BJ (cell line): ENCODE data around the gene CABP7. TPM values are rescaled to one million over a fixed set of nuclear protein-coding genes. Genes with fewer than 3 reads are reported as not detected.

ENCODE experiments used
- CTCF ChIA-PET: fragments of 350-600 bp; formaldehyde crosslinking; extraction: SDS; loops from one replicate; lab custom pipeline; 2021; ENCODE audit warnings: antibody characterized with exemption, inconsistent platforms; lab: Yijun Ruan, JAX
- POLR2A ChIA-PET: fragments of 300-600 bp; sonication (Branson Sonifier 250); formaldehyde crosslinking; extraction: SDS; loops from one replicate; lab custom pipeline; 2021; ENCODE audit warnings: antibody characterized with exemption; lab: Charles Lee
- DNase-seq: peaks from one replicate; pipeline ENCODE4 v3.0.0-alpha.2; 2011; ENCODE audit warnings: low read depth
- H3K27me3 ChIP-seq: 2 replicates; pipeline ENCODE4 v1.6.0; 2011; ENCODE audit warnings: low read length; ENCODE audit not compliant: control insufficient read depth, insufficient read depth
- H3K36me3 ChIP-seq: 2 replicates; pipeline ENCODE4 v1.5.1; 2011; ENCODE audit warnings: low read length; ENCODE audit not compliant: control insufficient read depth, insufficient read depth
- H3K4me3 ChIP-seq: 2 replicates; pipeline ENCODE4 v1.5.1; 2011; ENCODE audit warnings: low read depth, mild to moderate bottlenecking, control low read depth, low read length
- CTCF ChIP-seq: IDR thresholded peaks from 2 replicates; pipeline ENCODE4 v1.5.1; 2011; ENCODE audit warnings: low read depth, mild to moderate bottlenecking, control low read depth, inconsistent platforms, low read length, moderate library complexity; ENCODE audit not compliant: insufficient read depth
- polyA plus RNA-seq: library from polyadenylated mRNA; depleted of rRNA; stranded (reverse); fragments of >200 nt; gene quantifications from 2 replicates; pipeline ENCODE4 v1.2.3, GENCODE V29; 2011

Gene CABP7
- polyA plus RNA-seq, 1 experiment: 0.02 TPM

GRCh38 chr22:29691636-29692326, 28.0 kb upstream of the CABP7 start:
- TF ChIP-seq CTCF: no peak
- CTCF ChIA-PET: interaction anchor here (1.0 to 1.4 kb wide), 2 partner anchors 30 to 313 kb away, joined by 4 read pairs; no protein-coding TSS in a partner anchor
- no peak overlapping the region for H3K4me3 ChIP-seq
- no peak for DNase-seq
- peaks cover 21% of the 10 kb centered on the region for H3K36me3 ChIP-seq
- POLR2A ChIA-PET: no interaction called here
- H3K27me3 ChIP-seq: no peaks in the 10 kb centered on the region

GRCh38 chr22:29692327-29692640, 27.5 kb upstream of the CABP7 start:
- no peak overlapping the region for H3K4me3 ChIP-seq
- peaks cover 22% of the 10 kb centered on the region for H3K36me3 ChIP-seq
- DNase-seq: no peak
- ChIA-PET CTCF (interaction anchor here (1.0 to 1.4 kb wide), 3 partner anchors 9 to 313 kb away, joined by 3 to 4 read pairs (median 4); no protein-coding TSS in a partner anchor), POLR2A (no interaction called here)
- no peaks in the 10 kb centered on the region for H3K27me3 ChIP-seq
- TF ChIP-seq CTCF: no peak

- CTCF ChIA-PET: interaction anchor here (0.5 to 1.5 kb wide), 3 partner anchors 8 to 312 kb away, joined by 3 to 4 read pairs (median 3); no protein-coding TSS in a partner anchor
- no peak for TF ChIP-seq CTCF
- POLR2A ChIA-PET: no interaction called here
- Histone ChIP-seq H3K27me3 (no peaks in the 10 kb centered on the region), H3K36me3 (peaks cover 23% of the 10 kb centered on the region), H3K4me3 (no peak overlapping the region)
- no peak for DNase-seq
These were observed 26.6 kb upstream of the CABP7 start for GRCh38 chr22:29693161-29693560.

GRCh38 chr22:29693671-29694070, 26.1 kb upstream of the CABP7 start:
- Histone ChIP-seq H3K36me3 (peaks cover 26% of the 10 kb centered on the region), H3K27me3 (no peaks in the 10 kb centered on the region), H3K4me3 (no peak overlapping the region)
- no peak for DNase-seq
- no peak for TF ChIP-seq CTCF
- POLR2A ChIA-PET: no interaction called here
- CTCF ChIA-PET: interaction anchor here (0.5 to 1.5 kb wide), 3 partner anchors 8 to 311 kb away, joined by 3 to 4 read pairs (median 3); no protein-coding TSS in a partner anchor

- no peak for DNase-seq
- CTCF ChIA-PET: no interaction called here
- no peak overlapping the region for H3K4me3 ChIP-seq
These were observed 24.5 kb upstream of the CABP7 start for GRCh38 chr22:29695129-29695926.

More at GRCh38 chr22:29695129-29695926, 24.5 kb upstream of the CABP7 start:
- no peak for TF ChIP-seq CTCF
- POLR2A ChIA-PET: no interaction called here
- H3K36me3 ChIP-seq: peaks cover 26% of the 10 kb centered on the region
- no peaks in the 10 kb centered on the region for H3K27me3 ChIP-seq
